ENCODE measurements around the gene GKN2. TPM values are rescaled to one million over a fixed set of nuclear protein-coding genes. Genes with fewer than 3 reads are reported as not detected.

GKN2 gene
- total and polyA plus RNA-seq, 2 donors (not counting 1 experiment from before 2014, with no cell fraction given) = not detected

DNA sequence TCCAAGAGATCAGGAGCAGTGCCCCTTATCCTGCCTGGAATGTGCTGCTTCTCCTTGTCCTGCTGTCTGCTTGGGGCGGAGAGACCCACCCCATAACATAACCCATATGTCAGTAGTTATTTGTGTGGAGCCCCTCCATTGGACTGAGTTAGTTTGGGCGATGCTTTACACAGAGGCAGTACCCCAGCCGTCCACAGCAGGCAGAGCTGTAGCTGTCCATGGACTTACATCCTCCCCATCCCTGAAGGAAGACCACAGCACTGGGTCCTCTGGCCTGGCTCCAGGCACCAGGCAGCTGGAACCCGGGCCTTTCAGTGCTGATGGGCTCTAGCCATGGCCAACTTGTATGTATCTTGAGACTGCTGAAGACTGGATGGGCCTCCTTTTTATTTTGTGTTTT lies 20.3 kb downstream of the GKN2 start:
- no peak overlapping the region for H2AFZ ChIP-seq (ENCODE audit: insufficient read depth, low read depth, low read length, poor library complexity, severe bottlenecking)
- Mint-ChIP-seq H3K4me1 (no peaks in the 10 kb centered on the region), H3K4me3 (no peak overlapping the region), H3K9me3 (ENCODE audit: insufficient read depth) (peaks cover 6% of the 10 kb centered on the region), H3K27ac (no peak overlapping the region), H3K27me3 (peaks cover 8% of the 10 kb centered on the region)
- 90% methylated on average over 2 of the region's 4 CpGs for WGBS (ENCODE audit: insufficient coverage)
- H3K27me3 ChIP-seq (replicated peaks in 1 of 4; ENCODE audit: control extremely low read depth in 1 of 4, control insufficient read depth in 3 of 4, insufficient read depth in 4 of 4, low read length in 3 of 4) = peaks cover 0 to 5% (median 0%) of the 10 kb centered on the region in 4 experiments
- no peak overlapping the region for H3K9ac ChIP-seq (ENCODE audit: low read length)
- no peak overlapping the region for H3K27ac ChIP-seq (ENCODE audit: low read length in 2 of 2)
- H3K4me3 ChIP-seq (ENCODE audit: control extremely low read depth in 1 of 5, extremely low read depth in 1 of 5, insufficient read depth in 1 of 5, low read depth in 2 of 5, low read length in 4 of 5) = no peak overlapping the region
- no peak for ATAC-seq (ENCODE audit: low read depth)
- no peaks in the 10 kb centered on the region for H3K36me3 ChIP-seq (replicated peaks in 1 of 2; ENCODE audit: control extremely low read depth in 1 of 2, control insufficient read depth in 1 of 2, extremely low read depth in 1 of 2, insufficient read depth in 2 of 2, low read length in 1 of 2)
- intact Hi-C loops (cut with micrococcal nuclease) = no loop called here
- no peaks in the 10 kb centered on the region for H4K20me1 ChIP-seq (ENCODE audit: control insufficient read depth, insufficient read depth, low read length, poor library complexity, severe bottlenecking)
- TF ChIP-seq EZH2 (IDR thresholded peaks at IDR 0.05; ENCODE audit: borderline replicate concordance, insufficient read depth, low read depth, low read length, poor library complexity, severe bottlenecking) = no peak
- TF ChIP-seq, protein P1, sequence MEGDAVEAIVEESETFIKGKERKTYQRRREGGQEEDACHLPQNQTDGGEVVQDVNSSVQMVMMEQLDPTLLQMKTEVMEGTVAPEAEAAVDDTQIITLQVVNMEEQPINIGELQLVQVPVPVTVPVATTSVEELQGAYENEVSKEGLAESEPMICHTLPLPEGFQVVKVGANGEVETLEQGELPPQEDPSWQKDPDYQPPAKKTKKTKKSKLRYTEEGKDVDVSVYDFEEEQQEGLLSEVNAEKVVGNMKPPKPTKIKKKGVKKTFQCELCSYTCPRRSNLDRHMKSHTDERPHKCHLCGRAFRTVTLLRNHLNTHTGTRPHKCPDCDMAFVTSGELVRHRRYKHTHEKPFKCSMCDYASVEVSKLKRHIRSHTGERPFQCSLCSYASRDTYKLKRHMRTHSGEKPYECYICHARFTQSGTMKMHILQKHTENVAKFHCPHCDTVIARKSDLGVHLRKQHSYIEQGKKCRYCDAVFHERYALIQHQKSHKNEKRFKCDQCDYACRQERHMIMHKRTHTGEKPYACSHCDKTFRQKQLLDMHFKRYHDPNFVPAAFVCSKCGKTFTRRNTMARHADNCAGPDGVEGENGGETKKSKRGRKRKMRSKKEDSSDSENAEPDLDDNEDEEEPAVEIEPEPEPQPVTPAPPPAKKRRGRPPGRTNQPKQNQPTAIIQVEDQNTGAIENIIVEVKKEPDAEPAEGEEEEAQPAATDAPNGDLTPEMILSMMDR (IDR thresholded peaks at IDR 0.05) = no peak
- CTCF ChIA-PET = interaction anchor here (1.7 to 3.1 kb wide), 2 partner anchors 12 to 444 kb away, joined by 5 to 15 read pairs; no protein-coding TSS in a partner anchor
- DNase-seq = no peak
- no peaks in the 10 kb centered on the region for H3K4me1 ChIP-seq (ENCODE audit: control insufficient read depth in 2 of 2, insufficient read depth in 2 of 2, low read length in 2 of 2)
- H3K4me2 ChIP-seq (replicated peaks; ENCODE audit: low read depth, low read length, poor library complexity, severe bottlenecking) = no peak overlapping the region
- POLR2A ChIA-PET = no interaction called here
- H3K79me2 ChIP-seq (ENCODE audit: control insufficient read depth, insufficient read depth, low read length) = no peaks in the 10 kb centered on the region
- H3K9me3 ChIP-seq (ENCODE audit: control extremely low read depth in 1 of 3, control insufficient read depth in 2 of 3, insufficient read depth in 1 of 3, low read length in 2 of 3) = peaks cover 0 to 11% (median 5%) of the 10 kb centered on the region in 3 donors

DNA sequence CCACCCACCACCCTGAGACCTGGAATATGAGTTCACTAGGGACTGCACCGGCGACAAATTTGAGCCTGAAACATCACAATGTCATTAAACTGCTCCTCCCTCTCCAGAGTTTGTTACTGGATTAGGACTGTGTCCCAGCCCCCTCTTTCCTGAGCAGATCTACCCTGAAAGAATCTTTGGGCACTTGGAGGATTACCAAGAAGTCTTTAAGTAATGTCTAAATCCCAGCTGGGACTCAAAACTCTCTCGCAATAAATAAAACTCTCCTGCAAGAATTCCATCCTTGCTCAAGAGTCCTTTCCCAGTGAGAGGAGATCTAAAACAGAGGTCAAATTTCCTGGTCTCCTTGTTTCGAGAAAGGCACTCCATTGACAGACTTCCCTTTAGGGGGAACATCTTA lies 20.9 kb downstream of the GKN2 start:
- POLR2A ChIA-PET = no interaction called here
- no peaks in the 10 kb centered on the region for H3K4me1 Mint-ChIP-seq

More for the DNA sequence above, 20.9 kb downstream of the GKN2 start:
- Histone ChIP-seq H3K4me2 (replicated peaks; ENCODE audit: low read depth, low read length, poor library complexity, severe bottlenecking) (no peak overlapping the region), H2AFZ (ENCODE audit: insufficient read depth, low read depth, low read length, poor library complexity, severe bottlenecking) (no peak overlapping the region), H3K36me3 (replicated peaks in 1 of 2; ENCODE audit: control extremely low read depth in 1 of 2, control insufficient read depth in 1 of 2, extremely low read depth in 1 of 2, insufficient read depth in 2 of 2, low read length in 1 of 2) (no peaks in the 10 kb centered on the region), H3K27ac (ENCODE audit: low read length in 2 of 2) (no peak overlapping the region), H3K4me1 (ENCODE audit: control insufficient read depth in 2 of 2, insufficient read depth in 2 of 2, low read length in 2 of 2) (no peaks in the 10 kb centered on the region), H3K9ac (ENCODE audit: low read length) (no peak overlapping the region), H3K27me3 (replicated peaks in 1 of 4; ENCODE audit: control extremely low read depth in 1 of 4, control insufficient read depth in 3 of 4, insufficient read depth in 4 of 4, low read length in 3 of 4) (peaks cover 0 to 5% (median 0%) of the 10 kb centered on the region in 4 experiments), H4K20me1 (ENCODE audit: control insufficient read depth, insufficient read depth, low read length, poor library complexity, severe bottlenecking) (no peaks in the 10 kb centered on the region), H3K4me3 (ENCODE audit: control extremely low read depth in 1 of 5, extremely low read depth in 1 of 5, insufficient read depth in 1 of 5, low read depth in 2 of 5, low read length in 4 of 5) (no peak overlapping the region), H3K79me2 (ENCODE audit: control insufficient read depth, insufficient read depth, low read length) (no peaks in the 10 kb centered on the region), H3K9me3 (ENCODE audit: control extremely low read depth in 1 of 3, control insufficient read depth in 2 of 3, insufficient read depth in 1 of 3, low read length in 2 of 3) (peaks cover 0 to 11% (median 5%) of the 10 kb centered on the region in 3 donors)
- Mint-ChIP-seq H3K27me3 (peaks cover 8% of the 10 kb centered on the region), H3K27ac (no peak overlapping the region), H3K9me3 (ENCODE audit: insufficient read depth) (peaks cover 6% of the 10 kb centered on the region), H3K4me3 (no peak overlapping the region)
- ATAC-seq (ENCODE audit: low read depth) = no peak
- CTCF ChIA-PET = interaction anchor here (3.1 kb wide), 1 partner anchor 12 kb away, joined by 15 read pairs; no protein-coding TSS in a partner anchor
- intact Hi-C loops (cut with micrococcal nuclease) = no loop called here
- 75% methylated on average over 4 of the region's 4 CpGs for WGBS (ENCODE audit: insufficient coverage)
- no peak for DNase-seq
- TF ChIP-seq, protein P1 (IDR thresholded peaks at IDR 0.05) = no peak
- no peak for TF ChIP-seq EZH2 (IDR thresholded peaks at IDR 0.05; ENCODE audit: borderline replicate concordance, insufficient read depth, low read depth, low read length, poor library complexity, severe bottlenecking)

Data from B cell (primary cell).